Activated naive CD4-positive, alpha-beta T cell treated with anti-CD3 and anti-CD28 coated beads, Interleukin-2, amount 50 U/mL, for 24 hours (primary cell): ENCODE data around the gene FAM107B.

ENCODE experiments used
- H3K27ac Mint-ChIP-seq: one replicate; pipeline ENCODE4 v1.8.0; 2021; ENCODE audit warnings: mild to moderate bottlenecking, mixed read lengths
- H3K27me3 Mint-ChIP-seq: one replicate; pipeline ENCODE4 v1.8.0; 2021; ENCODE audit warnings: mixed read lengths
- H3K36me3 Mint-ChIP-seq: one replicate; pipeline ENCODE4 v1.8.0; 2021; ENCODE audit warnings: mixed read lengths
- H3K4me1 Mint-ChIP-seq: one replicate; pipeline ENCODE4 v1.8.0; 2021; ENCODE audit warnings: mixed read lengths
- H3K4me3 Mint-ChIP-seq: one replicate; pipeline ENCODE4 v1.8.0; 2021; ENCODE audit warnings: mild to moderate bottlenecking, mixed read lengths
- H3K9me3 Mint-ChIP-seq: one replicate; pipeline ENCODE4 v1.8.0; 2021; ENCODE audit warnings: mixed read lengths

Gene FAM107B

DNA sequence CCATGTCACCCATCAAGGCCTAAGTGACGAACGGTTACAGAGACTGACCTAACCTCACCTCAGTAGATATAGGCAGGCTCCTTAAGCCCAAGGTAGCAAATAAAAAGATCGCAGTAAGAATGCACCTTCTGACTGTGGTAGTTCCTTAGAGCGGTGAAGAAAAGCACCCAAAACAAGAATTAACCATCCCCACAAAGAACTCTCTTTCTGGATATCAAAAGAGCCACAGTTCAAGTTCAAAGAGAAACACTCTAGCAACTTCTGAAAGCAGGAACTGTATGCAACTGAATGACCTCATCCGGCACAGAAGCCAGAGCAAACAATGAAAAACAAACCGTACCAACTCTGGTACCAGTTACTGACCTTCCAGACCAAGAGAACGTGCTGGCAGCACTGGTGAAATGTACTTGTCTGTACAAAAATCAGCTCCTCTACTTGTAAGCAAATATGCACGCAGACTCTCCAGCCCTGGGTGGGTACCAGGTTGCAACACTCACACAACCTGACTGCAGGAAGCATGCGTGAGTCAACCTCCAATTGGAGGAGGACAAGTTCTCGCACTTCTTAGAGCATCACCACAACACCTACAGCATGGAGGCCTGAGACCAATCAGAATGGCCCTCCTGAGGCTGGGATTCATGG lies 202.7 kb downstream of the FAM107B start:
- H3K36me3 Mint-ChIP-seq: peaks cover 20% of the 10 kb centered on the region

GRCh38 chr10:14570800-14571199 lies 203.9 kb downstream of the FAM107B start:
- peak overlapping the region; percentile 93 for H3K4me3 Mint-ChIP-seq
- H3K36me3 Mint-ChIP-seq: peaks cover 25% of the 10 kb centered on the region

More for the DNA sequence above, 202.7 kb downstream of the FAM107B start:
- no peaks in the 10 kb centered on the region for H3K27me3 Mint-ChIP-seq
- H3K4me3 Mint-ChIP-seq: peak overlapping the region; percentile 93
- peaks cover 97% of the 10 kb centered on the region for H3K4me1 Mint-ChIP-seq
- peak overlapping the region; percentile 98 for H3K27ac Mint-ChIP-seq
- no peaks in the 10 kb centered on the region for H3K9me3 Mint-ChIP-seq

GRCh38 chr10:14569274-14570060 lies 205.2 kb downstream of the FAM107B start:
- Mint-ChIP-seq H3K9me3 (no peaks in the 10 kb centered on the region), H3K4me1 (peaks cover 98% of the 10 kb centered on the region), H3K4me3 (peak overlapping the region; percentile 93), H3K27ac (peak overlapping the region; percentile 98), H3K27me3 (no peaks in the 10 kb centered on the region), H3K36me3 (peaks cover 33% of the 10 kb centered on the region)

More at GRCh38 chr10:14570800-14571199, 203.9 kb downstream of the FAM107B start:
- Mint-ChIP-seq H3K9me3 (no peaks in the 10 kb centered on the region), H3K27ac (peak overlapping the region; percentile 98), H3K27me3 (no peaks in the 10 kb centered on the region), H3K4me1 (peaks cover 98% of the 10 kb centered on the region)

- Mint-ChIP-seq H3K27me3 (no peaks in the 10 kb centered on the region), H3K36me3 (peaks cover 31% of the 10 kb centered on the region), H3K4me1 (peaks cover 100% of the 10 kb centered on the region), H3K27ac (peak overlapping the region; percentile 98), H3K4me3 (peak overlapping the region; percentile 69), H3K9me3 (no peaks in the 10 kb centered on the region)
Observed at GRCh38 chr10:14567421-14567820, 207.3 kb downstream of the FAM107B start.

- Mint-ChIP-seq H3K4me1 (peaks cover 100% of the 10 kb centered on the region), H3K36me3 (peaks cover 30% of the 10 kb centered on the region), H3K4me3 (peak overlapping the region; percentile 40), H3K27ac (peak overlapping the region; percentile 97), H3K9me3 (no peaks in the 10 kb centered on the region), H3K27me3 (no peaks in the 10 kb centered on the region)
Observed at GRCh38 chr10:14566498-14566897, 208.2 kb downstream of the FAM107B start.

DNA sequence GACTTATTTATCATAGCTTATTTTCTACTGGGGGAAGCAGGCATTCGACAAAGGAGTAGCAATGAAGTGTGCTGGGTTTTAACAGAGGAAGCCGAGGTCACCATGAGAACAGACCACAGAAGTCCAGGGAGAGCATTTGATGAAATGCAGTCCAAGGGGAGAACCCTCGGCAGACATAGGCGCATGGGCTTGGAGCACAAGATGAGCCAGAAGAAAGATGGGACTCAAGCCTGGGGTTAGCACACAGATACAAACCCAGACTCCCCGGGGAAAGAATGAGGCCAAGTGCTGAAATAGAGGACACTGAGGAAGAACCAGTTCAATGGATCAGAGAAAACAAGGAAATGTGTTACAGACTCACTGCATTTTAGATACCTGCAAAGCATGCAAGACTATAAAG lies 209.5 kb downstream of the FAM107B start:
- Mint-ChIP-seq H3K4me1 (peaks cover 100% of the 10 kb centered on the region), H3K36me3 (peaks cover 30% of the 10 kb centered on the region), H3K27ac (peak overlapping the region; percentile 97), H3K27me3 (no peaks in the 10 kb centered on the region), H3K9me3 (peaks cover 2% of the 10 kb centered on the region), H3K4me3 (peak overlapping the region; percentile 89)

- H3K4me1 Mint-ChIP-seq: peaks cover 100% of the 10 kb centered on the region
- peak overlapping the region; percentile 99 for H3K27ac Mint-ChIP-seq
- H3K36me3 Mint-ChIP-seq: peaks cover 36% of the 10 kb centered on the region
- H3K9me3 Mint-ChIP-seq: peaks cover 6% of the 10 kb centered on the region
- no peaks in the 10 kb centered on the region for H3K27me3 Mint-ChIP-seq
- H3K4me3 Mint-ChIP-seq: peak overlapping the region; percentile 89
Observed at GRCh38 chr10:14564268-14564744, 210.4 kb downstream of the FAM107B start.

DNA sequence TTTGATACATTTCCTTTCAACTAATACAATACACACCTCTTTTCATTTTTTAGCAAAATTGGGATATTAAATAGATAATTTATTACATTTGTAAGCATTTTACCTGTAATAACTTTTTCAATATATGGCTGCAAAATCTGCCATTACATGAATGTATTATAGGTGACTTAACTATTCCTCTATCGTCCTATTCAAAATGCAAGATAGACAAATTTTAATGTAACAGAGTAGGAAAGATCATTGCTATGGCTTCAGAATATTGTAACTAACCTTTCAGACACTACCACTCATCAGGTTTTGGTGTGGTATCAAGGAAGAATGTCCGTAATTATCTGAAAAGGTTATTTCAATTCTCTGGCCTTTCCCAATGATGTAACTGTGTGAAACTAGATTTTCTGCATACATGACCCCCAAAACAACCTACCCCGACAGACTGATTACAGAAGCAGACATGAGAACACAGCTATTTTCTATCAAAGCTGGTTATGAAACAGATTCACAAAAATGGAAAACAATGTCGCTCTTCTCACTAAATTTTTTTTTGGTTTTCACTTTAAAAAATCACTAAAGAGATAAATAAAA lies 211.2 kb downstream of the FAM107B start:
- peak overlapping the region; percentile 89 for H3K4me3 Mint-ChIP-seq
- peaks cover 36% of the 10 kb centered on the region for H3K36me3 Mint-ChIP-seq
- H3K9me3 Mint-ChIP-seq: peaks cover 6% of the 10 kb centered on the region
- peaks cover 100% of the 10 kb centered on the region for H3K4me1 Mint-ChIP-seq
- no peaks in the 10 kb centered on the region for H3K27me3 Mint-ChIP-seq
- peak overlapping the region; percentile 99 for H3K27ac Mint-ChIP-seq

DNA sequence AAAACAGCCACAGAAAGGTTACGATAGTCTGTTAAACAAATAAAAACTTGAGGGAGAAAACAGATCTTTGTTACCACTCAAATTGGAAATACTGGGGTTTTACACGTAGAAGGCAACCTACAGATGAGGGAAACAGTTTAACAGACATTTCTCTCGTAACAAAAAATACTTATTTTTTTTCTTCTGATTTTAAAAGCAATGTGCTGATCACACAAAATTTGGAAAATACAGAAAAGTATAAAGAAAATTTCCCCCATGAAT lies 211.7 kb downstream of the FAM107B start:
- Mint-ChIP-seq H3K4me3 (peak overlapping the region; percentile 84), H3K4me1 (peaks cover 100% of the 10 kb centered on the region), H3K36me3 (peaks cover 34% of the 10 kb centered on the region), H3K27ac (peak overlapping the region; percentile 96), H3K27me3 (no peaks in the 10 kb centered on the region), H3K9me3 (peaks cover 6% of the 10 kb centered on the region)

DNA sequence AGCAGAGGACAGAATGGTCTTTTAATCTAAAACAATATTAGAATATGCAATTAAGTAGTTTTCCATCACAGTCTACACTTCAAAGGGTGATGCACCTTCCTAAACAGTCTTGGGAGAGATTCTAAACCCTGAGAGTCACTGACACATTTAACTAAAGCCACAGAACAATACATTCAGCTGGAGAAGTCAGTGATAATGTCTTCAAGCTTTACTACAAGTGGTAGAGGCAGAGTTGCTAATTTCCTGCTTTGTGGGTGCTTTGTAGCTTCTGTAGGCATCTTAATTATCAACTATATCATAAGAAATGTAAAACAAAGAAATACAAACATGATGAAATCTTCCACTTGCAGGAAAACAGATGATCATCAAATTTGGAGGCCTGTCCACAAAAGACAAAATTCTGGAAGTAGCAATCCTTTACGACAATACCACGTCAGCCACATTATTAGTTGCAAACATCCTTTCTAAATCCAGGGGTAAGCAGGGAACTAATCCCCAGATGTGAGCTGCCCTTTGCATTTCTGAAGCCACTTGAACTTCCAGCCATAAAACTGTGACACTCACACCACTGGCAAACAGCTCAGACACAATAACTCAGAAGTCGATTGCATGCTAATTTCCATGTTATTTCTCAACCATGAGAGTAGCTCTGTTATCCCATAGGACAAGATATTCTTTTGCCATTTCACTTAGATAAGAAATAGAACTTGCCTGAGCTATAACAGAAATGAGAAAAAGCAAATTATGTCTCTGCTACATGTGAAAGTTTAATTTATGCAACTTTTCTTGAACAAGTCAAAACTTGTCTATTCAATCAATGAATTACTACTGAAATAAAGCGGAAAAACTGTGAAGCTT lies 212.2 kb downstream of the FAM107B start:
- Mint-ChIP-seq H3K4me1 (peaks cover 100% of the 10 kb centered on the region), H3K27ac (peak overlapping the region; percentile 96), H3K9me3 (peaks cover 6% of the 10 kb centered on the region), H3K27me3 (no peaks in the 10 kb centered on the region), H3K4me3 (peak overlapping the region; percentile 84), H3K36me3 (peaks cover 30% of the 10 kb centered on the region)

- Mint-ChIP-seq H3K27ac (peak overlapping the region; percentile 97), H3K27me3 (no peaks in the 10 kb centered on the region)
Observed at GRCh38 chr10:14560791-14561765, 213.6 kb downstream of the FAM107B start.

DNA sequence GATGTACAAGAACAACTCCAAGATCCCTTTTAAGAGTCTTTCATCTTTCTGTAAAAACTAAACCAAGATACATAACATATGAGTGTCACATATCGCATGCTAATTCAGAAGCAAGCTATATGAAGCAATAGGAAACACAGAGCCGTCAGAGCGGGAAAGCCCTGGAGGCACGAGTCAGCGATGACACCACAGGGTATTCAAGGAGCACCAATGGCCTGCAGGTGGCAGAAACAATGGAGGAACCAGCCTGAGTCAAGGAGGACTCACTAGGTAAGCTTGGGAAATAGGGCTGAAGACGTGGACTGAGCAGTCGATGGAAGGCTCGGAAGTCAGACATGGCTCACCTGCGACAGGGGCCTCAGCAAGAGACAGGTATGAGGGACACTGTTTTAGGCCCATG lies 214.4 kb downstream of the FAM107B start:
- H3K9me3 Mint-ChIP-seq: peaks cover 6% of the 10 kb centered on the region
- H3K27me3 Mint-ChIP-seq: no peaks in the 10 kb centered on the region
- H3K36me3 Mint-ChIP-seq: peaks cover 22% of the 10 kb centered on the region
- peak overlapping the region; percentile 97 for H3K27ac Mint-ChIP-seq
- peaks cover 100% of the 10 kb centered on the region for H3K4me1 Mint-ChIP-seq
- peak overlapping the region; percentile 84 for H3K4me3 Mint-ChIP-seq

More at GRCh38 chr10:14560791-14561765, 213.6 kb downstream of the FAM107B start:
- Mint-ChIP-seq H3K4me3 (peak overlapping the region; percentile 84), H3K36me3 (peaks cover 24% of the 10 kb centered on the region), H3K9me3 (peaks cover 6% of the 10 kb centered on the region), H3K4me1 (peaks cover 100% of the 10 kb centered on the region)

- peaks cover 98% of the 10 kb centered on the region for H3K4me1 Mint-ChIP-seq
- H3K27me3 Mint-ChIP-seq: no peaks in the 10 kb centered on the region
- H3K27ac Mint-ChIP-seq: peak overlapping the region; percentile 96
- peaks cover 20% of the 10 kb centered on the region for H3K36me3 Mint-ChIP-seq
- H3K9me3 Mint-ChIP-seq: peaks cover 6% of the 10 kb centered on the region
- peak overlapping the region; percentile 11 for H3K4me3 Mint-ChIP-seq
Observed at GRCh38 chr10:14558025-14558424, 216.7 kb downstream of the FAM107B start.

DNA sequence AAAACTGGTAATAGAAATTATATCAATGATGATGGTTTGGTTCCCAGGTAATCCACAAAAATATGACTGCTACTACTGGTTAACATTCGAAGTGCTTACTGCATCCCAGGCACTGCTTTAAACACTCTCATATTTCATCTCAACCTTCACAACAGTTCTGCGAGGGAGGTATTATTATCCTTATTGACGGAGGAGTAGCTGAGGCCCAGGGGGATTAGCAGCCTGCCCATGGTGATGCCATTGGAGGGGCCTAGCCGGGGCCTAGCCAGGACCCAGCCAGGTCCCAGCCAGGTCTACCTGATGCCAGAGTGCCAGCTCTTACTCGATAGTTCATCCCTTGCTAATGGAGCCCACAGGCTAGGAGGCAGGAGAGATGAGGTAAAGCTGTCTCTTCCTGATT lies 217.1 kb downstream of the FAM107B start:
- peaks cover 98% of the 10 kb centered on the region for H3K4me1 Mint-ChIP-seq
- peaks cover 23% of the 10 kb centered on the region for H3K36me3 Mint-ChIP-seq
- H3K9me3 Mint-ChIP-seq: peaks cover 6% of the 10 kb centered on the region
- no peaks in the 10 kb centered on the region for H3K27me3 Mint-ChIP-seq
- H3K27ac Mint-ChIP-seq: peak overlapping the region; percentile 96
- H3K4me3 Mint-ChIP-seq: no peak overlapping the region
